ENCODE measurements around the gene LSG1.
"Not testable (repeated sequence)": the region's sequence is repeated elsewhere in the genome, so short reads cannot be mapped to it uniquely, and the experiment has no call there.

The LSG1 gene

DNA sequence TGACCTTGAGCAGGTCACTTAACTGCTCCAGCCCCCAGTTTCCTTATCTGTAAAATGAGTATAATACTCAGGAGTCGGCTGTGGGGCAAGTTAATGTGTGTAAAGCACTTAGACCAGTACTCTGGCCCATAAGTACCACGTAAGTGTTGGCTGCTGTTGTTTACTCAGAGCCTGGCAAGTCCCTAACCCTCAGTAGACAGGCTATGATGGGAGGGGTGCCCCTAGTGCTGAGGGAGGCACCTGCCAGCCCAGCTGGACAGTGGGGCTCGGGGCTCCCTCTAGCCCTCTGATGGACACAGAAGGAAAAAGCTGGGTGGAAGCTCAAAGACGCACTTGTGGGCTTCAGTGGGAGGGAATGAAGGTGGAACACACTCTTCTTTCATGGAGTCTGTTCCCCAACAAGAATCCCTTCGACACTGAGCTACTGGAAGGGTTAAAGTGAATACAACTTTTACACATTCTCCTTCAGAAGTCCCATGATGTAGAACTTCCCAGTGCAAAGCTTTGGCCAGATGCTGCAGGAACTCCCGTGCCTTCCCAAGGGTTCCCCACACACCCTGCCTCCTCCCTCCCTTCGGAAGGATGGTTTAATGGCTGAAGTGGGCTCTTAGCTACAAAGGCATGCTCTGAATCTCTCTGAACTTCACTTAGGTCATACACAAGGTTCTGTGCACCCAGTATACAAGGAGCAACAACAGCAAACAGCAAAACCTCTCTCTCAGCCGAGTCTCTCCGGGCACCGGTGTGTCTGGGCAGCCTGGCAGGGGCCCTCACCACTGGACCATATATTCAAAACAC lies 64.2 kb downstream of the LSG1 start:
- Histone ChIP-seq H4K91ac (ENCODE audit: low read length) (no peak overlapping the region), H3K14ac (ENCODE audit: low read length in 2 of 2) (no peak overlapping the region), H2BK5ac (ENCODE audit: low read depth, low read length, poor library complexity, severe bottlenecking) (no peak overlapping the region), H2BK15ac (ENCODE audit: low read depth, poor library complexity, severe bottlenecking) (no peak overlapping the region), H4K8ac (ENCODE audit: low read length) (no peak overlapping the region), H2BK12ac (ENCODE audit: low read length in 2 of 2) (no peak overlapping the region), H2BK120ac (ENCODE audit: low read depth, low read length) (no peak overlapping the region), H3K4me2 (ENCODE audit: low read length, poor library complexity, severe bottlenecking) (no peak overlapping the region), H3K9ac (ENCODE audit: low read length) (no peak overlapping the region), H3K27me3 (ENCODE audit: control insufficient read depth in 1 of 2, insufficient read depth in 1 of 2, low read length in 2 of 2) (no peaks in the 10 kb centered on the region), H2AFZ (ENCODE audit: low read depth, low read length) (no peak overlapping the region), H3K36me3 (ENCODE audit: control insufficient read depth in 1 of 2, insufficient read depth in 2 of 2, low read depth in 1 of 2, low read length in 2 of 2) (peaks cover 26 to 70% of the 10 kb centered on the region in 2 experiments), H2AK5ac (ENCODE audit: low read length, severe bottlenecking) (no peak overlapping the region), H3K79me1 (replicated peaks; ENCODE audit: low read length, poor library complexity, severe bottlenecking) (no peaks in the 10 kb centered on the region), H3K27ac (ENCODE audit: low read length, poor library complexity, severe bottlenecking) (no peak overlapping the region), H3K4me3 (ENCODE audit: insufficient read depth in 1 of 2, low read depth in 1 of 2, low read length in 2 of 2) (no peak overlapping the region), H3K23ac (ENCODE audit: low read length in 2 of 2) (no peak overlapping the region), H3K4me1 (ENCODE audit: control insufficient read depth, insufficient read depth, low read depth, low read length) (peaks cover 3% of the 10 kb centered on the region), H3K9me3 (ENCODE audit: control insufficient read depth, low read length) (no peaks in the 10 kb centered on the region), H3K18ac (ENCODE audit: low read depth in 1 of 2, low read length in 2 of 2) (no peak overlapping the region), H3K4ac (ENCODE audit: low read depth in 1 of 2, low read length in 2 of 2) (no peak overlapping the region)
- no peak for DNase-seq
- WGBS: 91% methylated on average over 10 of the region's 10 CpGs

- H3K36me3 ChIP-seq (ENCODE audit: control insufficient read depth in 1 of 2, insufficient read depth in 2 of 2, low read depth in 1 of 2, low read length in 2 of 2): peaks cover 28 to 74% of the 10 kb centered on the region in 2 experiments
- H3K23ac ChIP-seq (ENCODE audit: low read length in 2 of 2): no peak overlapping the region
- no peak overlapping the region for H3K4me2 ChIP-seq (ENCODE audit: low read length, poor library complexity, severe bottlenecking)
- no peaks in the 10 kb centered on the region for H3K79me1 ChIP-seq (replicated peaks; ENCODE audit: low read length, poor library complexity, severe bottlenecking)
- no peak overlapping the region for H2AK5ac ChIP-seq (ENCODE audit: low read length, severe bottlenecking)
- WGBS: 92% methylated on average over 2 of the region's 3 CpGs
- H3K4me1 ChIP-seq (ENCODE audit: control insufficient read depth, insufficient read depth, low read depth, low read length): peaks cover 4% of the 10 kb centered on the region
- H2BK120ac ChIP-seq (ENCODE audit: low read depth, low read length): no peak overlapping the region
- H3K9ac ChIP-seq (ENCODE audit: low read length): no peak overlapping the region
- H4K91ac ChIP-seq (ENCODE audit: low read length): no peak overlapping the region
- H3K18ac ChIP-seq (ENCODE audit: low read depth in 1 of 2, low read length in 2 of 2): no peak overlapping the region
- H2BK5ac ChIP-seq (ENCODE audit: low read depth, low read length, poor library complexity, severe bottlenecking): no peak overlapping the region
- H4K8ac ChIP-seq (ENCODE audit: low read length): no peak overlapping the region
- no peak overlapping the region for H2BK12ac ChIP-seq (ENCODE audit: low read length in 2 of 2)
- no peaks in the 10 kb centered on the region for H3K9me3 ChIP-seq (ENCODE audit: control insufficient read depth, low read length)
- no peaks in the 10 kb centered on the region for H3K27me3 ChIP-seq (ENCODE audit: control insufficient read depth in 1 of 2, insufficient read depth in 1 of 2, low read length in 2 of 2)
- H2BK15ac ChIP-seq (ENCODE audit: low read depth, poor library complexity, severe bottlenecking): no peak overlapping the region
- H3K14ac ChIP-seq (ENCODE audit: low read length in 2 of 2): no peak overlapping the region
- H3K4me3 ChIP-seq (ENCODE audit: insufficient read depth in 1 of 2, low read depth in 1 of 2, low read length in 2 of 2): no peak overlapping the region
- no peak overlapping the region for H3K27ac ChIP-seq (ENCODE audit: low read length, poor library complexity, severe bottlenecking)
- peak overlapping the region in 1 of 2 experiments; percentile 64 for H3K4ac ChIP-seq (ENCODE audit: low read depth in 1 of 2, low read length in 2 of 2)
- H2AFZ ChIP-seq (ENCODE audit: low read depth, low read length): no peak overlapping the region
- DNase-seq: no peak
These were observed 65.0 kb downstream of the LSG1 start for GRCh38 chr3:194606941-194607340.

DNA sequence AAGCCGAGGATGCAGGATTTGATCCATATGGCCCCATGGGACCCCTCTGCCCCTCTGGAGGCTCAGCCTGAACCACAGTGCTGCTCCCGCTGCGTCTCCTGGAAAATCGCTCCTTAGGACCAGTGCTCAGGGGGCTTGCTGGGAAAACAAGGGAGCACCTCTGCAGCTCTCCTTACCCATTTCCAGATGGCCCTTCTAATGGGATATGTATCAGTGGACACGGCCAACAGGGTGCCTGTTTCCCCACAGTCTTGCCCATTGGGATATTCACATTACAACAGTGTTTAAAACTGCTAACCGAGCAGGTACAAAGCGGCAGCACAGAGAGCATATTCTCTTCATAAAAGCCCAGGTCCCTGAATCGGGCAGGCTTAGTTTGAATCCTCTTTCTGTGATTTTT lies 65.8 kb downstream of the LSG1 start:
- WGBS: 87% methylated on average over 8 of the region's 8 CpGs
- no peaks in the 10 kb centered on the region for H3K9me3 ChIP-seq (ENCODE audit: control insufficient read depth, low read length)
- no peak overlapping the region for H3K27ac ChIP-seq (ENCODE audit: low read length, poor library complexity, severe bottlenecking)

DNA sequence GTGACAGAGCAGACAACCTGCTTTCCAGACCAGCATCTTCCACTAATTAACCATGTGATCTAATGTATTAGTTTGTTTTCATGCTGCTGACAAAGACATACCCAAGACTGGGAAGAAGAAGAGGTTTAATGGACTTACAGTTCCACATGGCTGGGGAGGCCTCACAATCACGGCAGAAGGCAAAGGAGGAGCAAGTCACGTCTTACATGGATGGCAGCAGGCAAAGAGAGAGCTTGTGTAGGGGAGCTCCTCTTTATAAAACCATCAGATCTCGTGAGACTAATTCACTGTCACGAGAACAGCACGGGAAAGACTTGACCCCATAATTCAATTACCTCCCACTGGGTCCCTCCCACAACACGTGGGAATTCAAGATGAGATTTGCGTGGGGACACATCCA lies 66.7 kb downstream of the LSG1 start:
- not testable (repeated sequence) for H2BK120ac ChIP-seq (ENCODE audit: low read depth, low read length); H3K9me3 ChIP-seq (ENCODE audit: control insufficient read depth, low read length); H3K27ac ChIP-seq (ENCODE audit: low read length, poor library complexity, severe bottlenecking); H3K9ac ChIP-seq (ENCODE audit: low read length); H3K4ac ChIP-seq (ENCODE audit: low read depth in 1 of 2, low read length in 2 of 2); H2BK15ac ChIP-seq (ENCODE audit: low read depth, poor library complexity, severe bottlenecking); H4K8ac ChIP-seq (ENCODE audit: low read length); H3K27me3 ChIP-seq (ENCODE audit: control insufficient read depth in 1 of 2, insufficient read depth in 1 of 2, low read length in 2 of 2); H3K4me3 ChIP-seq (ENCODE audit: insufficient read depth in 1 of 2, low read depth in 1 of 2, low read length in 2 of 2); H3K79me1 ChIP-seq (replicated peaks; ENCODE audit: low read length, poor library complexity, severe bottlenecking); H3K18ac ChIP-seq (ENCODE audit: low read depth in 1 of 2, low read length in 2 of 2); H2BK12ac ChIP-seq (ENCODE audit: low read length in 2 of 2); H3K23ac ChIP-seq (ENCODE audit: low read length in 2 of 2); H2AK5ac ChIP-seq (ENCODE audit: low read length, severe bottlenecking); H2AFZ ChIP-seq (ENCODE audit: low read depth, low read length); H3K4me2 ChIP-seq (ENCODE audit: low read length, poor library complexity, severe bottlenecking); H2BK5ac ChIP-seq (ENCODE audit: low read depth, low read length, poor library complexity, severe bottlenecking); H3K4me1 ChIP-seq (ENCODE audit: control insufficient read depth, insufficient read depth, low read depth, low read length); H3K14ac ChIP-seq (ENCODE audit: low read length in 2 of 2); H4K91ac ChIP-seq (ENCODE audit: low read length); DNase-seq
- peaks cover 27 to 76% of the 10 kb centered on the region in 2 experiments for H3K36me3 ChIP-seq (ENCODE audit: control insufficient read depth in 1 of 2, insufficient read depth in 2 of 2, low read depth in 1 of 2, low read length in 2 of 2)
- WGBS: 95% methylated on average over 6 of the region's 7 CpGs

More for the DNA sequence above, 65.8 kb downstream of the LSG1 start:
- Histone ChIP-seq H3K36me3 (ENCODE audit: control insufficient read depth in 1 of 2, insufficient read depth in 2 of 2, low read depth in 1 of 2, low read length in 2 of 2) (peaks cover 27 to 78% of the 10 kb centered on the region in 2 experiments), H2BK15ac (ENCODE audit: low read depth, poor library complexity, severe bottlenecking) (no peak overlapping the region), H3K4me1 (ENCODE audit: control insufficient read depth, insufficient read depth, low read depth, low read length) (peaks cover 4% of the 10 kb centered on the region), H4K8ac (ENCODE audit: low read length) (no peak overlapping the region), H3K23ac (ENCODE audit: low read length in 2 of 2) (no peak overlapping the region), H2BK5ac (ENCODE audit: low read depth, low read length, poor library complexity, severe bottlenecking) (no peak overlapping the region), H3K27me3 (ENCODE audit: control insufficient read depth in 1 of 2, insufficient read depth in 1 of 2, low read length in 2 of 2) (no peaks in the 10 kb centered on the region), H2AFZ (ENCODE audit: low read depth, low read length) (no peak overlapping the region), H3K79me1 (replicated peaks; ENCODE audit: low read length, poor library complexity, severe bottlenecking) (no peaks in the 10 kb centered on the region), H3K4me2 (ENCODE audit: low read length, poor library complexity, severe bottlenecking) (no peak overlapping the region), H3K4me3 (ENCODE audit: insufficient read depth in 1 of 2, low read depth in 1 of 2, low read length in 2 of 2) (no peak overlapping the region), H3K9ac (ENCODE audit: low read length) (no peak overlapping the region), H2AK5ac (ENCODE audit: low read length, severe bottlenecking) (no peak overlapping the region), H4K91ac (ENCODE audit: low read length) (no peak overlapping the region), H2BK12ac (ENCODE audit: low read length in 2 of 2) (no peak overlapping the region), H3K4ac (ENCODE audit: low read depth in 1 of 2, low read length in 2 of 2) (no peak overlapping the region), H3K14ac (ENCODE audit: low read length in 2 of 2) (no peak overlapping the region), H2BK120ac (ENCODE audit: low read depth, low read length) (no peak overlapping the region), H3K18ac (ENCODE audit: low read depth in 1 of 2, low read length in 2 of 2) (no peak overlapping the region)
- no peak for DNase-seq
